GM10266 (cell line): Measurements from ENCODE around the gene TDP1.
"Not testable (repeated sequence)": the region's sequence is repeated elsewhere in the genome, so short reads cannot be mapped to it uniquely, and the experiment has no call there.

Experiments
- DNase-seq: peaks from one replicate; pipeline ENCODE4 v3.0.0; 2012; ENCODE audit errors: extremely low spot score
- TF ChIP-seq, protein P1 (sequence below): IDR thresholded peaks from 2 replicates; pipeline ENCODE4 v1.5.1; 2012; ENCODE audit warnings: mild to moderate bottlenecking, low read depth; ENCODE audit not compliant: control insufficient read depth, insufficient read depth; ENCODE audit errors: missing control alignments

Gene TDP1

DNA sequence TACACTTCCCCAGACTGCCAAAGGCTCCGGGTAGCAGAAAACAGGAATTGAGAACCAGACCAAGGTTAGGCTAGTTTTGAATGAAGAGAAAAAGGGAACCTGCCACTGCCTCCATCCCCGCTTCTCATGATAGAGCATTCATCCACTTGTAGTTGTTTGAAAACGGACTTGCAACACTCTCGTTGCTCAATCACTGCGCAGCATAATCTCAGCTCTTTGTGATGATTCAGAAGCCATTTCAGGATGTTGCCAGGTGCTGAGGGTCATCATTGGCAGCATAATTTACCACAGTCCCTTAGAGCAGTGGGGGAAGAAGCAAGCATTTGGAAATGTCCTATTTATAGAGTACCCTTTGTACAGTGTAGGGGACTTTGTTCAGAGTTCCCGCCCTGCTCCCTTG lies 131.7 kb downstream of the TDP1 start:
- TF ChIP-seq, protein P1, sequence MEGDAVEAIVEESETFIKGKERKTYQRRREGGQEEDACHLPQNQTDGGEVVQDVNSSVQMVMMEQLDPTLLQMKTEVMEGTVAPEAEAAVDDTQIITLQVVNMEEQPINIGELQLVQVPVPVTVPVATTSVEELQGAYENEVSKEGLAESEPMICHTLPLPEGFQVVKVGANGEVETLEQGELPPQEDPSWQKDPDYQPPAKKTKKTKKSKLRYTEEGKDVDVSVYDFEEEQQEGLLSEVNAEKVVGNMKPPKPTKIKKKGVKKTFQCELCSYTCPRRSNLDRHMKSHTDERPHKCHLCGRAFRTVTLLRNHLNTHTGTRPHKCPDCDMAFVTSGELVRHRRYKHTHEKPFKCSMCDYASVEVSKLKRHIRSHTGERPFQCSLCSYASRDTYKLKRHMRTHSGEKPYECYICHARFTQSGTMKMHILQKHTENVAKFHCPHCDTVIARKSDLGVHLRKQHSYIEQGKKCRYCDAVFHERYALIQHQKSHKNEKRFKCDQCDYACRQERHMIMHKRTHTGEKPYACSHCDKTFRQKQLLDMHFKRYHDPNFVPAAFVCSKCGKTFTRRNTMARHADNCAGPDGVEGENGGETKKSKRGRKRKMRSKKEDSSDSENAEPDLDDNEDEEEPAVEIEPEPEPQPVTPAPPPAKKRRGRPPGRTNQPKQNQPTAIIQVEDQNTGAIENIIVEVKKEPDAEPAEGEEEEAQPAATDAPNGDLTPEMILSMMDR: no peak
- no peak for DNase-seq

DNA sequence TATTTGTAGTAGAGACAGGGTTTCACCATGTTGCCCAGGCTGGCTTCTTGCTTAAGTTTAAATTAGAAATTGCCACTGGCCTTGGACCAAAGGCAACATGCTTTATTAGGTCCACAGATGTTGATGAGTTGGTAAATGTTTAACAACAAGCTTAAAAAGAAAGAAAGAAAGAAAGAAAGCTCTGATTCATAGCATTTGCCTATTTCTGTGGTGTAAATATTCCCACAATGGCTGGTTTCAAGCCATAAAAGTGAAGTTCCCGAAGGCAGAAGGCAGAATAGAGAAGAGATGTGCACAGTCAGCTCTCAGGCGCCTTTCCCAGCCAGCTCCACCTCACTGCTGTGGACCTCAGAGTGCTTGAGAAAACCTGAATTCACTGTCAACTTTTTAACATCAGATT lies 132.4 kb downstream of the TDP1 start:
- DNase-seq: no peak
- TF ChIP-seq, protein P1: no peak

DNA sequence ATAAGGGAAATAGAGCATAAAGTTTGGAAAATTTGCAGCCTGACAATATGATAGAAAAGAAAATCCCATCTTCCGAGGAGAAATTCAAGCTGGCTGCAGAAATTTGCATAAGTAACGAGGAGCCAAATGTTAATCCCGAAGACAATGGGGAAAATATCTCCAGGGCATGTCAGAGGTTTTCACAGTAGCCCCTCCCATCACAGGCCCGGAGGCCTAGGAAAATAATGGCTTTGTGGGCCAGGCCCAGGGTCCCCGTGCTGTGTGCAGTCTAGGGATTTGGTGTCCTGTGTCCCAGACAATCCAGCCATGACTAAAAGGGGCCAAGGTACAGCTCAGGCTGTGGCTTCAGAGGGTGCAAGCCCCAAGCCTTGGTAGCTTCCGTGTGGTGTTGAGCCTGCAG lies 133.8 kb downstream of the TDP1 start:
- not testable (repeated sequence) for DNase-seq

DNA sequence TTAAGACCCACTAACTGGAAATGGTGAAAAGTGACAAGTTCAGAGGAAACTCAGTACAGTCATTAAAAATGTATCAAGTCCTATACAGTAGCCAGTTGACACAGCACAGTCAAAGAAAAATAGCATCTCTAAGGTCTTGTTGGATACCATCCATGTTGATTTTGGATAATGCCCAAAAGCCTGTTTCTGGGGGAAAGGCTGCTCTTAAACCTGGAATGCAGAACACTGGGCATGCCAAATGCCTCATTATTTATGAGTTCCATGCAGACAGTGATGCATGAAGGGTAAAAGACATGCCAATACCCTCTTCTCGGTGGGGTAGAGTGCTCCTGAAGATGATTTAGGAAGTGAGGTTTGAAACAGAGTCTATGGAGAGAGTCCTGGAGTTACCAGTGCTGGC lies 135.7 kb downstream of the TDP1 start:
- TF ChIP-seq, protein P1: no peak
- no peak for DNase-seq

DNA sequence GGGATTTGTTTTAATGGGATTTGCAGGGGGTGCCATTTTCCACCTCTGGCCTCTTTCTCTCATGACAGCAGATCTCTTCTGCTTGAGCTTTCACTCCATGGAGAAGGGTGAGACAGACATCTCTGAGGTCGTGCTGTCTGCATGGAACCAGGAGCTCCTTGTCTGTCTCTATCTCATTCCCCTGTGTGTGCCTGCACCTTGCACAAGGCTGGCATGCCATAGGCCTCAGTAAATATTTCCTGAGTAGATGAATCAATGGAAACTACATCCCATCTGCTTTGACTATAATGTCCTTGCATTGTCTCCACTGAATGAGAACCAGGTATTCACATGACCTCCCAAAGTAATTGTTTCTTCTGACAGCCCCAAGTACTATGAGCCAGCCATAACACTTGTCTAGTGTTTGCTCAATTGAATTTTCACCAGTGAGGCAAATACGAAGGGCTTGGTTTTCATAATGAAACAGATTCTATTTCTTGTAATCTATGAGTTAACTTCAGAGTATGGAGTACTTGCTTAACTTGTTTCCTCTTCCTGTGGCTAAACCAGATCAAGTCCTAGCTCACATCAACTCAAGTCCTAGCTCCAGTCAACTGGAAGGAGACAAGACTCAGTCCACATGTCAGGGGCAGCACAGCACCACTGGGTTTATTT lies 138.3 kb downstream of the TDP1 start:
- TF ChIP-seq, protein P1: no peak
- DNase-seq: no peak
